ENCODE measurements around the gene CASP6. TPM values are rescaled to one million over a fixed set of nuclear protein-coding genes. Genes with fewer than 3 reads are reported as not detected.

Gene CASP6
- total RNA-seq: 42.3 and 60.8 TPM in 2 replicates

GRCh38 chr4:109702950-109703663 is at the start of gene CASP6:
TSS of gene CASP6 (minus strand) at chr4:109703445. CDS start at chr4:109703395, 50 bp downstream.

GRCh38 chr4:109729718-109730618 is 26.7 kb upstream of the CASP6 start, which contains the start of gene PLA2G12A:
TSS of gene PLA2G12A (minus strand) at chr4:109730070. CDS start at chr4:109729809, 261 bp downstream.

Other genes with a start within 250 kb of the CASP6 start
- gene MCUB, start 143.2 kb downstream of the CASP6 start, total RNA-seq: 35.8 and 42.9 TPM in 2 replicates
- gene PLA2G12A, start 26.6 kb upstream of the CASP6 start, total RNA-seq: 4.0 and 52.1 TPM in 2 replicates
- 44.4 and 66.7 TPM in 2 replicates for gene CFI, start 98.6 kb upstream of the CASP6 start, total RNA-seq
- 2.4 and 5.9 TPM in 2 replicates for gene GAR1, start 112.3 kb upstream of the CASP6 start, total RNA-seq
- 0.06 TPM in 1 of 2 replicates, not detected in the other for gene RRH, start 124.5 kb upstream of the CASP6 start, total RNA-seq
- 0.06 TPM in 1 of 2 replicates, not detected in the other for gene LRIT3, start 144.7 kb upstream of the CASP6 start, total RNA-seq
- gene EGF, start 209.4 kb upstream of the CASP6 start, total RNA-seq: not detected in 2 replicates

Data from bladder microvascular endothelial cell (primary cell).